IMR-90 (cell line): ENCODE data around the gene ELAVL1. TPM values are rescaled to one million over a fixed set of nuclear protein-coding genes. Genes with fewer than 3 reads are reported as not detected.

Experiments
- ATAC-seq: fragments of 200-7000 bp; cut with Tn5 transposase; 2 replicates; pipeline ENCODE4 v1.9.1; 2020; ENCODE audit warnings: low read depth, mild to moderate bottlenecking, moderate library complexity
- BruUV-seq: library from RNA; stranded (reverse); fragments of 400-500 nt; replicated peaks from 2 replicates; lab custom pipeline; 2021; lab: Mats Ljungman, UMichigan
- CTCF ChIA-PET: fragments of 300-600 bp; formaldehyde crosslinking; extraction: SDS; loops from one replicate; lab custom pipeline; 2021; ENCODE audit warnings: antibody characterized with exemption; lab: Yijun Ruan, JAX
- POLR2A ChIA-PET: fragments of 300-600 bp; sonication (Branson Sonifier 250); formaldehyde crosslinking; loops from one replicate; lab custom pipeline; 2022; ENCODE audit warnings: antibody characterized with exemption; ENCODE audit not compliant: unreplicated experiment; lab: Charles Lee
- DNase-seq: peaks from one replicate; pipeline ENCODE4 v3.0.0; 2013
- H2AFZ ChIP-seq: replicated peaks from 2 replicates; pipeline ENCODE3; 2013; ENCODE audit warnings: low read length, mild to moderate bottlenecking; ENCODE audit not compliant: poor library complexity
- H2AK5ac ChIP-seq: 2 replicates; pipeline ENCODE4 v1.6.1; 2013; ENCODE audit warnings: low read depth, low read length, inconsistent platforms
- H2AK9ac ChIP-seq: replicated peaks from 2 replicates; pipeline ENCODE3; 2013; ENCODE audit warnings: mild to moderate bottlenecking, low read depth, low read length, moderate library complexity; ENCODE audit not compliant: poor library complexity
- H2BK120ac ChIP-seq: 2 replicates; pipeline ENCODE4 v1.6.1; 2013; ENCODE audit warnings: low read depth, low read length, inconsistent platforms
- H2BK15ac ChIP-seq: 3 replicates; pipeline ENCODE4 v1.6.1; 2013; ENCODE audit warnings: low read depth, low read length, inconsistent platforms
- H2BK20ac ChIP-seq: 2 replicates; pipeline ENCODE4 v1.6.1; 2013; ENCODE audit warnings: low read depth, mild to moderate bottlenecking, inconsistent platforms, low read length, moderate library complexity
- H2BK5ac ChIP-seq: 2 replicates; pipeline ENCODE4 v1.6.1; 2013; ENCODE audit warnings: mild to moderate bottlenecking, low read depth, low read length, inconsistent platforms; ENCODE audit not compliant: poor library complexity, severe bottlenecking
- H3K14ac ChIP-seq: replicated peaks from 2 replicates; pipeline ENCODE4 v1.6.1; 2013; ENCODE audit warnings: low read depth, low read length, inconsistent platforms
- H3K18ac ChIP-seq: 2 replicates; pipeline ENCODE4 v1.6.1; 2013; ENCODE audit warnings: low read depth, low read length, control low read depth
- H3K23ac ChIP-seq: 2 replicates; pipeline ENCODE4 v1.6.1; 2013; ENCODE audit warnings: low read depth, low read length, inconsistent platforms
- H3K27ac ChIP-seq: 2 replicates; pipeline ENCODE4 v1.5.1; 2013; ENCODE audit warnings: mild to moderate bottlenecking, control low read depth, low read length; ENCODE audit not compliant: insufficient read depth
- H3K27me3 ChIP-seq: 2 replicates; pipeline ENCODE4 v1.6.1; 2013; ENCODE audit warnings: low read length; ENCODE audit not compliant: control insufficient read depth, insufficient read depth
- H3K36me3 ChIP-seq: 2 replicates; pipeline ENCODE4 v1.6.1; 2013; ENCODE audit warnings: low read length, mixed read lengths; ENCODE audit not compliant: control insufficient read depth, insufficient read depth
- H3K4ac ChIP-seq: 2 replicates; pipeline ENCODE4 v1.6.1; 2013; ENCODE audit warnings: low read depth, low read length, inconsistent platforms
- H3K4me1 ChIP-seq: 2 replicates; pipeline ENCODE4 v1.6.1; 2013; ENCODE audit warnings: low read length, mixed read lengths; ENCODE audit not compliant: control insufficient read depth, insufficient read depth
- H3K4me2 ChIP-seq: 2 replicates; pipeline ENCODE4 v1.6.1; 2013; ENCODE audit warnings: low read depth, mild to moderate bottlenecking, control low read depth, low read length, moderate library complexity
- H3K4me3 ChIP-seq: 2 replicates; pipeline ENCODE4 v1.5.1; 2013; ENCODE audit warnings: low read depth, mild to moderate bottlenecking, control low read depth, low read length, moderate library complexity; ENCODE audit not compliant: insufficient read depth
- H3K56ac ChIP-seq: 2 replicates; pipeline ENCODE4 v1.6.1; 2013; ENCODE audit warnings: low read length, inconsistent platforms; ENCODE audit not compliant: insufficient read depth; ENCODE audit errors: extremely low read depth
- H3K79me1 ChIP-seq, 2 experiments: 2 replicates each; pipeline ENCODE4 v1.6.1; 2013; ENCODE audit warnings: low read length in 2 of 2, inconsistent platforms in 1 of 2, low read depth in 1 of 2
- H3K9ac ChIP-seq: 2 replicates; pipeline ENCODE4 v1.6.1; 2013; ENCODE audit warnings: low read depth, low read length, control low read depth
- H3K9me1 ChIP-seq: 2 replicates; pipeline ENCODE4 v1.6.1; 2013; ENCODE audit warnings: low read length, inconsistent platforms; ENCODE audit not compliant: insufficient read depth
- H3K9me3 ChIP-seq: 2 replicates; pipeline ENCODE4 v1.6.1; 2013; ENCODE audit warnings: low read length; ENCODE audit not compliant: control insufficient read depth, insufficient read depth
- H4K20me1 ChIP-seq: 2 replicates; pipeline ENCODE4 v1.6.1; 2013; ENCODE audit warnings: low read length, inconsistent platforms; ENCODE audit not compliant: insufficient read depth
- H4K5ac ChIP-seq: 2 replicates; pipeline ENCODE4 v1.6.1; 2013; ENCODE audit warnings: mild to moderate bottlenecking, low read depth, low read length, control low read depth
- H4K8ac ChIP-seq, 2 experiments: 2 replicates each; pipeline ENCODE4 v1.6.1; 2013; ENCODE audit warnings: low read depth in 2 of 2, low read length in 2 of 2, control low read depth in 1 of 2, inconsistent platforms in 1 of 2
- H4K91ac ChIP-seq: 2 replicates; pipeline ENCODE4 v1.6.1; 2013; ENCODE audit warnings: low read depth, low read length, inconsistent platforms; ENCODE audit not compliant: insufficient read depth
- BHLHE40 ChIP-seq: fragments of 150-350 bp; IDR thresholded peaks from 2 replicates; pipeline ENCODE4 v1.6.1; 2016; ENCODE audit warnings: mild to moderate bottlenecking, low read depth, low read length
- CEBPB ChIP-seq: IDR thresholded peaks from 2 replicates; pipeline ENCODE4 v1.6.1; 2012; ENCODE audit warnings: low read depth, low read length, improper control_type of control experiment
- FOS ChIP-seq: fragments of 150-350 bp; IDR thresholded peaks from 2 replicates; pipeline ENCODE4 v1.6.1; 2016; ENCODE audit warnings: low read depth, low read length
- MAFK ChIP-seq: IDR thresholded peaks from 2 replicates; pipeline ENCODE4 v1.6.1; 2012; ENCODE audit warnings: low read depth, low read length, improper control_type of control experiment
- NFE2L2 ChIP-seq: fragments of 150-350 bp; IDR thresholded peaks from 2 replicates; pipeline ENCODE4 v1.6.1; 2016; ENCODE audit warnings: low read depth, mild to moderate bottlenecking, low read length
- POLR2A ChIP-seq: IDR thresholded peaks from 2 replicates; pipeline ENCODE4 v1.6.1; 2012; ENCODE audit warnings: mild to moderate bottlenecking, low read depth, low read length
- RAD21 ChIP-seq: IDR thresholded peaks from 2 replicates; pipeline ENCODE4 v1.6.1; 2012; ENCODE audit warnings: low read length, improper control_type of control experiment
- RCOR1 ChIP-seq: IDR thresholded peaks from 2 replicates; pipeline ENCODE4 v1.6.1; 2012; ENCODE audit warnings: mild to moderate bottlenecking, low read length, improper control_type of control experiment; ENCODE audit not compliant: insufficient replicate concordance
- RFX5 ChIP-seq: IDR thresholded peaks from 2 replicates; pipeline ENCODE4 v1.8.0; 2012; ENCODE audit warnings: low read depth, mild to moderate bottlenecking, low read length, moderate library complexity
- SMC3 ChIP-seq: fragments of 150-350 bp; IDR thresholded peaks from 2 replicates; pipeline ENCODE4 v1.6.1; 2016; ENCODE audit warnings: low read depth, mild to moderate bottlenecking, antibody characterized with exemption, low read length, moderate library complexity
- WGBS, 2 experiments: methylation state at CpG; one replicate each; pipeline versions ENCODE4 v1.1.5 to v1.1.7; 2013; ENCODE audit warnings: missing lambda C conversion rate in 2 of 2; ENCODE audit not compliant: insufficient read length in 1 of 2; ENCODE audit errors: extremely low coverage in 2 of 2; 5-methylcytosine and 5-hydroxymethylcytosine counted together
- dilution Hi-C: fragments of 300-500 bp; cut with HindIII; formaldehyde crosslinking; loops from one replicate; pipeline ENCODE4 v1.14.3; 2018; ENCODE audit warnings: low sequenced_read_pairs; ENCODE audit not compliant: unreplicated experiment
- in situ Hi-C: fragments of 300-500 bp; cut with MboI; formaldehyde crosslinking; loops from 3 replicates; pipeline ENCODE4 v1.14.3; 2019; ENCODE audit warnings: low sequenced_read_pairs, inconsistent platforms, mixed read lengths
- intact Hi-C: fragments of 100-400 bp; cut with micrococcal nuclease; formaldehyde crosslinking; loops from 2 replicates; pipeline ENCODE4 v1.10.0; 2022
- polyA plus RNA-seq, 3 experiments: library from polyadenylated mRNA; depleted of rRNA; stranded (reverse); fragments of >200 nt; gene quantifications; 2 replicates each; pipeline ENCODE4 v1.2.3, GENCODE V29; 2012; ENCODE audit warnings: low replicate concordance in 1 of 3
- total RNA-seq: library from RNA; depleted of rRNA; stranded (reverse); fragments of >200 nt; gene quantifications from 2 replicates; pipeline ENCODE4 v1.2.3, GENCODE V29; 2012
- TF ChIP-seq, protein P1 (sequence below): fragments of 150-350 bp; IDR thresholded peaks from 2 replicates; pipeline ENCODE4 v1.6.1; 2017; ENCODE audit warnings: mild to moderate bottlenecking, antibody characterized with exemption, low read length, low read depth
- TF ChIP-seq, protein P2 (sequence below): fragments of 150-350 bp; IDR thresholded peaks from 2 replicates; pipeline ENCODE4 v1.6.1; 2016; ENCODE audit warnings: low read depth, mild to moderate bottlenecking, low read length, moderate library complexity, borderline replicate concordance
- TF ChIP-seq, protein P3 (sequence below): conservative IDR thresholded peaks from 2 replicates; pipeline ENCODE4 v1.5.1; 2012; ENCODE audit warnings: mild to moderate bottlenecking, low read depth, low read length, improper control_type of control experiment

Gene ELAVL1
- total and polyA plus RNA-seq, 2 of the 4 experiments (the other 2 are of a cell fraction) = 55.6 to 59.0 TPM

DNA sequence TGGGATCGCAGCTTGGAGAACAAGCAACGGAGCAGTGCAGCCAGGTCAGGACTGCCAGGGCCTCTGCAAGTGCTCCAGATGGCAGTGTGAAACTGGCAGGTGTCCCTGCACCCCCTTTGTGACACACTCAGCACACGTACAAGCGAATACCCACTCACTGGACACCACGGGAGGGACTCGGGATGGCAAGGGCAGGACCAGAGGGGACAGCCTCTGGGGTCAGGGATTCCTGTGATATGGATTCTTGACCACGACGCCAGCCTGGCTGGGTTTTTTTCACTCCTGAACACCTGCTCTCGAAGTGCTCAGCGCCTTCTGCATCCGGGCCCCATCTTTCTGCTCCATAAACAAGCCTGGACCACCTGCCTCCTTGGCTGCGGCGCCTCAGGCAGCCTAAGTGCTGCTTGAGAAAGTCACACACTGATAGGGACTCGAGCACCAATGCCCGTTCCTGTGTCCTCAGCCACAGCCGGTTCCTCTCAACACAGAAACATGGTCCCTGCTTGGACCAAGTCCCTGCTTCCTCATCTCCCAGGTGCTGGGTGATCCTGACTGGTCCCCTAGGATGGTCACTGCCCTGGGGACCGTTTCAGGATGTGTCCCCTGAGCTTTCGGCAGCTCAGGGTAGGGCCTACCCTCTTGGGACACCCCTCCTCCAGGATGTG is 22.0 kb downstream of the ELAVL1 start:
- intact Hi-C loops (no loop called here), dilution Hi-C loops (no loop called here), in situ Hi-C loops (no loop called here)
- Histone ChIP-seq H3K14ac (no peak overlapping the region), H3K9me3 (no peaks in the 10 kb centered on the region), H3K9ac (no peak overlapping the region), H4K20me1 (peaks cover 93% of the 10 kb centered on the region), H3K36me3 (peaks cover 69% of the 10 kb centered on the region), H3K27ac (no peak overlapping the region), H4K8ac (no peak overlapping the region), H3K27me3 (no peaks in the 10 kb centered on the region), H2BK15ac (no peak overlapping the region), H4K91ac (no peak overlapping the region), H2AK5ac (no peak overlapping the region), H3K9me1 (peaks cover 30% of the 10 kb centered on the region), H2AFZ (no peak overlapping the region), H4K5ac (no peak overlapping the region), H3K4ac (no peak overlapping the region), H3K18ac (no peak overlapping the region), H2BK5ac (no peak overlapping the region), H3K4me3 (no peak overlapping the region), H3K4me1 (peaks cover 18% of the 10 kb centered on the region), H3K23ac (no peak overlapping the region), H3K56ac (no peak overlapping the region), H2BK120ac (no peak overlapping the region), H3K79me1 (peaks cover 44 to 73% of the 10 kb centered on the region in 2 experiments), H2AK9ac (no peak overlapping the region), H3K4me2 (no peak overlapping the region), H2BK20ac (no peak overlapping the region)
- no peak for TF ChIP-seq MAFK
- TF ChIP-seq RFX5 = no peak
- TF ChIP-seq, protein P1, sequence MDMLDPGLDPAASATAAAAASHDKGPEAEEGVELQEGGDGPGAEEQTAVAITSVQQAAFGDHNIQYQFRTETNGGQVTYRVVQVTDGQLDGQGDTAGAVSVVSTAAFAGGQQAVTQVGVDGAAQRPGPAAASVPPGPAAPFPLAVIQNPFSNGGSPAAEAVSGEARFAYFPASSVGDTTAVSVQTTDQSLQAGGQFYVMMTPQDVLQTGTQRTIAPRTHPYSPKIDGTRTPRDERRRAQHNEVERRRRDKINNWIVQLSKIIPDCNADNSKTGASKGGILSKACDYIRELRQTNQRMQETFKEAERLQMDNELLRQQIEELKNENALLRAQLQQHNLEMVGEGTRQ = no peak
- TF ChIP-seq POLR2A = no peak
- no peak for TF ChIP-seq RCOR1
- TF ChIP-seq FOS = no peak
- TF ChIP-seq NFE2L2 = no peak
- TF ChIP-seq, protein P2, sequence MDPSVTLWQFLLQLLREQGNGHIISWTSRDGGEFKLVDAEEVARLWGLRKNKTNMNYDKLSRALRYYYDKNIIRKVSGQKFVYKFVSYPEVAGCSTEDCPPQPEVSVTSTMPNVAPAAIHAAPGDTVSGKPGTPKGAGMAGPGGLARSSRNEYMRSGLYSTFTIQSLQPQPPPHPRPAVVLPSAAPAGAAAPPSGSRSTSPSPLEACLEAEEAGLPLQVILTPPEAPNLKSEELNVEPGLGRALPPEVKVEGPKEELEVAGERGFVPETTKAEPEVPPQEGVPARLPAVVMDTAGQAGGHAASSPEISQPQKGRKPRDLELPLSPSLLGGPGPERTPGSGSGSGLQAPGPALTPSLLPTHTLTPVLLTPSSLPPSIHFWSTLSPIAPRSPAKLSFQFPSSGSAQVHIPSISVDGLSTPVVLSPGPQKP = no peak
- TF ChIP-seq RAD21 = no peak
- TF ChIP-seq, protein P3, sequence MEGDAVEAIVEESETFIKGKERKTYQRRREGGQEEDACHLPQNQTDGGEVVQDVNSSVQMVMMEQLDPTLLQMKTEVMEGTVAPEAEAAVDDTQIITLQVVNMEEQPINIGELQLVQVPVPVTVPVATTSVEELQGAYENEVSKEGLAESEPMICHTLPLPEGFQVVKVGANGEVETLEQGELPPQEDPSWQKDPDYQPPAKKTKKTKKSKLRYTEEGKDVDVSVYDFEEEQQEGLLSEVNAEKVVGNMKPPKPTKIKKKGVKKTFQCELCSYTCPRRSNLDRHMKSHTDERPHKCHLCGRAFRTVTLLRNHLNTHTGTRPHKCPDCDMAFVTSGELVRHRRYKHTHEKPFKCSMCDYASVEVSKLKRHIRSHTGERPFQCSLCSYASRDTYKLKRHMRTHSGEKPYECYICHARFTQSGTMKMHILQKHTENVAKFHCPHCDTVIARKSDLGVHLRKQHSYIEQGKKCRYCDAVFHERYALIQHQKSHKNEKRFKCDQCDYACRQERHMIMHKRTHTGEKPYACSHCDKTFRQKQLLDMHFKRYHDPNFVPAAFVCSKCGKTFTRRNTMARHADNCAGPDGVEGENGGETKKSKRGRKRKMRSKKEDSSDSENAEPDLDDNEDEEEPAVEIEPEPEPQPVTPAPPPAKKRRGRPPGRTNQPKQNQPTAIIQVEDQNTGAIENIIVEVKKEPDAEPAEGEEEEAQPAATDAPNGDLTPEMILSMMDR = no peak
- TF ChIP-seq SMC3 = no peak
- TF ChIP-seq CEBPB = no peak
- no peak for TF ChIP-seq BHLHE40
- CTCF ChIA-PET = no interaction called here
- BruUV-seq = no TSS peak
- DNase-seq = no peak
- WGBS, 2 experiments = 100% methylated on average over 8 of the region's 18 CpGs; no CpG with 5 or more reads in 1 of the 2 experiments
- POLR2A ChIA-PET = no interaction called here
- no peak for ATAC-seq
